K562 (cell line): ENCODE results near the gene GADD45GIP1. TPM values are rescaled to one million over a fixed set of nuclear protein-coding genes. Genes with fewer than 3 reads are reported as not detected.

Experiments
- ASH1L ChIP-seq: fragments of 450-650 bp; IDR thresholded peaks from 2 replicates; pipeline ENCODE4 v1.6.1; 2018; ENCODE audit warnings: borderline replicate concordance, mild to moderate bottlenecking, low read depth; ENCODE audit not compliant: partially characterized antibody
- CSDE1 ChIP-seq, 2 experiments: fragments of 450-650 bp; IDR thresholded peaks; 2 replicates each; pipeline ENCODE4 v1.6.1; 2016; ENCODE audit warnings: mild to moderate bottlenecking in 1 of 2
- EP400 ChIP-seq: fragments of 450-650 bp; IDR thresholded peaks from 2 replicates; pipeline ENCODE4 v1.6.1; 2017; ENCODE audit warnings: antibody characterized with exemption, mild to moderate bottlenecking, moderate library complexity
- FOXK2 ChIP-seq, 2 experiments: fragments of 450-650 bp; IDR thresholded peaks in 1 of 2; conservative IDR thresholded peaks in 1 of 2; 2 replicates each; pipeline ENCODE4 v1.6.1; 2016; ENCODE audit warnings: low read depth in 2 of 2, mild to moderate bottlenecking in 1 of 2
- MEF2A ChIP-seq: IDR thresholded peaks from 2 replicates; pipeline ENCODE4 v1.6.1; 2011; ENCODE audit warnings: low read depth, mild to moderate bottlenecking, low read length, moderate library complexity; ENCODE audit not compliant: control insufficient read depth
- MTA2 ChIP-seq: fragments of 450-650 bp; IDR thresholded peaks from 2 replicates; pipeline ENCODE4 v1.6.1; 2016; ENCODE audit warnings: low read depth
- NR4A1 ChIP-seq, 2 experiments: fragments of 250-450 bp in 1 of 2; fragments of 450-650 bp in 1 of 2; sonication (Bioruptor Pico) in 1 of 2; IDR thresholded peaks; 2 replicates each; pipeline versions ENCODE4 v1.4.0 to v1.6.1; 2016 to 2020; ENCODE audit warnings: mild to moderate bottlenecking in 2 of 2, missing compliant biosample characterization in 1 of 2, missing genetic modification characterization in 1 of 2, moderate library complexity in 1 of 2
- PPARD ChIP-seq: fragments of 250-450 bp; sonication (Bioruptor Pico); IDR thresholded peaks from 2 replicates; pipeline ENCODE4 v1.8.0; 2022; ENCODE audit warnings: inconsistent platforms, mild to moderate bottlenecking, moderate library complexity
- RBBP5 ChIP-seq: fragments of 200-600 bp; sonication (generic); IDR thresholded peaks from 2 replicates; pipeline ENCODE4 v1.6.1; 2012; ENCODE audit warnings: borderline replicate concordance, mild to moderate bottlenecking, low read length, control low read depth, inconsistent platforms; ENCODE audit not compliant: insufficient read depth, poor library complexity, severe bottlenecking
- SPI1 ChIP-seq: IDR thresholded peaks from 2 replicates; pipeline ENCODE4 v1.6.1; 2011; ENCODE audit warnings: low read depth, low read length, control low read depth, borderline replicate concordance
- SRSF9 ChIP-seq: fragments of 200-400 bp; formaldehyde crosslinking; IDR thresholded peaks from 2 replicates; pipeline ENCODE4 v1.6.1; 2017; ENCODE audit warnings: low read depth, low read length, borderline replicate concordance
- ZFP30 ChIP-seq: fragments of 250-450 bp; sonication (Bioruptor Pico); IDR thresholded peaks from 2 replicates; pipeline ENCODE4 v1.8.0; 2022; ENCODE audit warnings: moderate library complexity, mild to moderate bottlenecking, inconsistent platforms, borderline replicate concordance
- ZNF324 ChIP-seq: fragments of 250-450 bp; sonication (Bioruptor Pico); IDR thresholded peaks from 2 replicates; pipeline ENCODE4 v1.4.0; 2020; ENCODE audit warnings: mild to moderate bottlenecking
- ZNF384 ChIP-seq: IDR thresholded peaks from 2 replicates; pipeline ENCODE4 v1.6.1; 2012; ENCODE audit warnings: low read depth, low read length, improper control_type of control experiment
- ZNF507 ChIP-seq: conservative IDR thresholded peaks from 2 replicates; pipeline ENCODE4 v1.6.1; 2017; ENCODE audit warnings: missing genetic modification characterization, missing compliant biosample characterization
- ZNF696 ChIP-seq: fragments of 250-450 bp; sonication (Bioruptor Pico); conservative IDR thresholded peaks from 2 replicates; pipeline ENCODE4 v1.4.0; 2020; ENCODE audit warnings: mild to moderate bottlenecking, moderate library complexity
- ZNF785 ChIP-seq: fragments of 250-450 bp; sonication (Bioruptor Pico); IDR thresholded peaks from 2 replicates; pipeline ENCODE4 v1.4.0; 2020; ENCODE audit warnings: mild to moderate bottlenecking
- polyA plus RNA-seq, 8 experiments: library from polyadenylated mRNA; depleted of rRNA in 4 of 8; stranded (reverse) in 5 of 8; unstranded in 3 of 8; fragments of >200 nt; fragmentation: Nextera tagmentation in 2 of 8; fragmentation: Illumina TruSeq in 1 of 8; extraction: Ambion mirVana in 2 of 8; extraction: Trizol in 1 of 8; gene quantifications; 2 replicates each; pipeline versions ENCODE4 v1.2.1 to v1.2.3, GENCODE V29; 2011 to 2014; ENCODE audit warnings: inconsistent platforms in 1 of 8, missing spikeins in 1 of 8
- total RNA-seq, 7 experiments: library from RNA; depleted of rRNA in 6 of 7; stranded (reverse); fragments of >200 nt in 6 of 7; fragmentation: Illumina TruSeq in 2 of 7; extraction: Trizol in 2 of 7; gene quantifications; 2 replicates each; pipeline versions ENCODE4 v1.2.1 to v1.2.3, GENCODE V29; 2011 to 2021; ENCODE audit warnings: low replicate concordance in 1 of 7
- TF ChIP-seq, protein P1 (sequence below), 2 experiments: IDR thresholded peaks in 1 of 2; conservative IDR thresholded peaks in 1 of 2; 2 replicates each; pipeline ENCODE4 v1.6.1; 2016; ENCODE audit warnings: low read depth in 2 of 2, mild to moderate bottlenecking in 1 of 2, missing compliant biosample characterization in 1 of 2, missing genetic modification characterization in 1 of 2, moderate library complexity in 1 of 2
- TF ChIP-seq, protein P2 (sequence below): fragments of 450-650 bp; formaldehyde crosslinking; IDR thresholded peaks from 2 replicates; pipeline ENCODE4 v1.4.0; 2020; ENCODE audit warnings: mild to moderate bottlenecking, mixed read lengths
- TF ChIP-seq, protein P3 (sequence below): fragments of 250-450 bp; sonication (Bioruptor Pico); IDR thresholded peaks from 2 replicates; pipeline ENCODE4 v1.8.0; 2022; ENCODE audit warnings: moderate library complexity, mild to moderate bottlenecking, inconsistent platforms
- TF ChIP-seq, protein P4 (sequence below): sonication (generic); formaldehyde crosslinking; IDR thresholded peaks from 2 replicates; pipeline ENCODE4 v1.8.1; 2023; ENCODE audit warnings: mild to moderate bottlenecking, missing genetic modification reagents

GADD45GIP1 gene
- total and polyA plus RNA-seq, 9 of the 15 experiments (the other 6 are each of a cell fraction or from before 2014, with no cell fraction given) = 5.1 to 161 (median 29.2) TPM

DNA sequence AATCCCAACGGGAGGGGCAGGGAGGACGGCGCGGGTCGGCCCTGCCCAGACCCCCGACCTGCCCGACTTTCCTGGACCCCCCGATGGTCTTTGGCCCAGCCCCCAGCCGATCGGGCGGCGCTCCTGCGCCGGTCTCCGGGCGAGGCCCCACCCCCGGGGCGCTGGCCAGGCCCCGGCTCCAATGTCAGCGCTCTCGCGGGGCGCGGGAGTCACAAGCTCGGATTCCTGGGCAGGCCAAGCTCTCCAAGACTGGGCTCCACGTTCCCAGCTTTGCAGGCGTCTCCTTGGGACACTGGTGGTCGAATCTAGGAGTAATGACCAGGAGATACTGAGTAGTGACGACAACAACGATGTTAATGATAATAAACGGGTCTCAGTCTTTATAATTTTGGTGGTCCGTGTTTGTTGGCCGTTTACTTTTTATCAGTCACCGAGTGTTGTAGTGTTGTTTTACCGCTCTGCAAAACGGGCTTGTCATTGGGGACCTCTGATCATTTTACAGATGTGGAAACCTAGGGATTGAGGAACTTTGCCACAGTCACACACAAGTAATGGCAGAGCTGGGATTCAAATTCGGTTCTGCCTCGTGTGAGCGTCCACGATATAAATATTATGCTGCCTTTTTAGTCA, 10.8 kb downstream of the GADD45GIP1 start (continued):
- TF ChIP-seq, protein P1, sequence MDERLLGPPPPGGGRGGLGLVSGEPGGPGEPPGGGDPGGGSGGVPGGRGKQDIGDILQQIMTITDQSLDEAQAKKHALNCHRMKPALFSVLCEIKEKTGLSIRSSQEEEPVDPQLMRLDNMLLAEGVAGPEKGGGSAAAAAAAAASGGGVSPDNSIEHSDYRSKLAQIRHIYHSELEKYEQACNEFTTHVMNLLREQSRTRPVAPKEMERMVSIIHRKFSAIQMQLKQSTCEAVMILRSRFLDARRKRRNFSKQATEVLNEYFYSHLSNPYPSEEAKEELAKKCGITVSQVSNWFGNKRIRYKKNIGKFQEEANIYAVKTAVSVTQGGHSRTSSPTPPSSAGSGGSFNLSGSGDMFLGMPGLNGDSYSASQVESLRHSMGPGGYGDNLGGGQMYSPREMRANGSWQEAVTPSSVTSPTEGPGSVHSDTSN (CRISPR knock-in tag; IDR thresholded peaks at IDR 0.05; ENCODE audit: low read depth) = no peak
- TF ChIP-seq, protein P1 (tag; conservative IDR thresholded peaks at IDR 0.05; ENCODE audit: low read depth) = no peak
- TF ChIP-seq, protein P2, sequence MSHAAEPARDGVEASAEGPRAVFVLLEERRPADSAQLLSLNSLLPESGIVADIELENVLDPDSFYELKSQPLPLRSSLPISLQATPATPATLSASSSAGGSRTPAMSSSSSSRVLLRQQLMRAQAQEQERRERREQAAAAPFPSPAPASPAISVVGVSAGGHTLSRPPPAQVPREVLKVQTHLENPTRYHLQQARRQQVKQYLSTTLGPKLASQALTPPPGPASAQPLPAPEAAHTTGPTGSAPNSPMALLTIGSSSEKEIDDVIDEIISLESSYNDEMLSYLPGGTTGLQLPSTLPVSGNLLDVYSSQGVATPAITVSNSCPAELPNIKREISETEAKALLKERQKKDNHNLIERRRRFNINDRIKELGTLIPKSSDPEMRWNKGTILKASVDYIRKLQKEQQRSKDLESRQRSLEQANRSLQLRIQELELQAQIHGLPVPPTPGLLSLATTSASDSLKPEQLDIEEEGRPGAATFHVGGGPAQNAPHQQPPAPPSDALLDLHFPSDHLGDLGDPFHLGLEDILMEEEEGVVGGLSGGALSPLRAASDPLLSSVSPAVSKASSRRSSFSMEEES = no peak
- TF ChIP-seq ZNF324 (CRISPR knock-in tag) = no peak
- TF ChIP-seq PPARD (CRISPR knock-in tag) = no peak
- TF ChIP-seq ASH1L = no peak
- 0 out of 4 replicates have a peak, but pooled peaks of 1 of the 2 experiments have one; percentile 10 for TF ChIP-seq FOXK2 (conservative IDR thresholded peaks at IDR 0.05 in 1 of 2, IDR thresholded peaks at IDR 0.05 in 1 of 2; ENCODE audit: low read depth in 2 of 2)
- no peak for TF ChIP-seq ZNF384
- no peak for TF ChIP-seq MEF2A
- 0 out of 2 replicates have a peak, but pooled peaks have one; percentile 24 for TF ChIP-seq ZFP30 (CRISPR knock-in tag)
- TF ChIP-seq EP400 = no peak
- TF ChIP-seq SPI1 = no peak
- TF ChIP-seq, protein P3, sequence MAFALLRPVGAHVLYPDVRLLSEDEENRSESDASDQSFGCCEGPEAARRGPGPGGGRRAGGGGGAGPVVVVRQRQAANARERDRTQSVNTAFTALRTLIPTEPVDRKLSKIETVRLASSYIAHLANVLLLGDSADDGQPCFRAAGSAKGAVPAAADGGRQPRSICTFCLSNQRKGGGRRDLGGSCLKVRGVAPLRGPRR (CRISPR knock-in tag) = no peak
- TF ChIP-seq ZNF785 (CRISPR knock-in tag) = no peak
- no peak for TF ChIP-seq CSDE1 (IDR thresholded peaks at IDR 0.05)
- no peak for TF ChIP-seq SRSF9
- TF ChIP-seq MTA2 = no peak; the same call in 1 of the 2 replicates
- TF ChIP-seq RBBP5 = no peak
- no peak for TF ChIP-seq NR4A1 (CRISPR knock-in tag; IDR thresholded peaks at IDR 0.05)
- no peak for TF ChIP-seq NR4A1 (tag; IDR thresholded peaks at IDR 0.05)
- TF ChIP-seq ZNF696 (CRISPR knock-in tag) = no peak
- TF ChIP-seq, protein P4, sequence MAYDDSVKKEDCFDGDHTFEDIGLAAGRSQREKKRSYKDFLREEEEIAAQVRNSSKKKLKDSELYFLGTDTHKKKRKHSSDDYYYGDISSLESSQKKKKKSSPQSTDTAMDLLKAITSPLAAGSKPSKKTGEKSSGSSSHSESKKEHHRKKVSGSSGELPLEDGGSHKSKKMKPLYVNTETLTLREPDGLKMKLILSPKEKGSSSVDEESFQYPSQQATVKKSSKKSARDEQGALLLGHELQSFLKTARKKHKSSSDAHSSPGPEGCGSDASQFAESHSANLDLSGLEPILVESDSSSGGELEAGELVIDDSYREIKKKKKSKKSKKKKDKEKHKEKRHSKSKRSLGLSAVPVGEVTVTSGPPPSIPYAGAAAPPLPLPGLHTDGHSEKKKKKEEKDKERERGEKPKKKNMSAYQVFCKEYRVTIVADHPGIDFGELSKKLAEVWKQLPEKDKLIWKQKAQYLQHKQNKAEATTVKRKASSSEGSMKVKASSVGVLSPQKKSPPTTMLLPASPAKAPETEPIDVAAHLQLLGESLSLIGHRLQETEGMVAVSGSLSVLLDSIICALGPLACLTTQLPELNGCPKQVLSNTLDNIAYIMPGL = 0 out of 2 replicates have a peak, but pooled peaks have one; percentile 33
- TF ChIP-seq ZNF507 = no peak
